AG09319 (cell line): ENCODE data around the gene DUSP8.

Experiments
- DNase-seq: peaks from one replicate; pipeline ENCODE4 v3.0.0-alpha.2; 2010; ENCODE audit warnings: low read depth; ENCODE audit errors: extremely low read depth
- CTCF ChIP-seq: IDR thresholded peaks from 2 replicates; pipeline ENCODE4 v1.5.1; 2011; ENCODE audit warnings: low read depth, mild to moderate bottlenecking, inconsistent platforms, low read length, moderate library complexity

DUSP8 gene

GRCh38 chr11:1504581-1505290, 67.3 kb downstream of the DUSP8 start:
- TF ChIP-seq CTCF, result no peak
- DNase-seq, result no peak

GRCh38 chr11:1504138-1504537, 67.9 kb downstream of the DUSP8 start:
- no peak for DNase-seq
- no peak for TF ChIP-seq CTCF
